Psoas muscle (tissue), 8 donors: Measurements from ENCODE around the gene NT5M. TPM values are rescaled to one million over a fixed set of nuclear protein-coding genes. Genes with fewer than 3 reads are reported as not detected.
A peak's percentile ranks its signal among the peaks of the same experiment; 100 is the strongest.

Experiments
- ATAC-seq, 4 donors: fragments of 200-7000 bp; cut with Tn5 transposase; one replicate each; pipeline ENCODE4 v1.9.1; 2020; ENCODE audit warnings: moderate library complexity in 3 of 4, mild to moderate bottlenecking in 2 of 4
- DNase-seq, 2 donors: peaks; one replicate each; pipeline ENCODE4 v3.0.0-alpha.2; 2020
- H3K27ac ChIP-seq: fragments of 200-600 bp; one replicate; pipeline ENCODE4 v1.8.0; 2022
- H3K27me3 ChIP-seq, 3 donors: fragments of 200-600 bp in 1 of 3; one replicate each; pipeline versions ENCODE4 v1.6.1 to v1.8.0; 2013 to 2022; ENCODE audit warnings: low read length in 2 of 3, mild to moderate bottlenecking in 2 of 3, moderate library complexity in 1 of 3; ENCODE audit not compliant: insufficient read depth in 3 of 3
- H3K36me3 ChIP-seq, 2 donors: fragments of 200-600 bp in 1 of 2; one replicate each; pipeline versions ENCODE4 v1.6.1 to v1.8.0; 2013 to 2022; ENCODE audit warnings: low read depth in 1 of 2, mild to moderate bottlenecking in 1 of 2, moderate library complexity in 1 of 2; ENCODE audit not compliant: insufficient read depth in 1 of 2
- H3K4me1 ChIP-seq: fragments of 200-600 bp; one replicate; pipeline ENCODE4 v1.8.0; 2022
- H3K4me3 ChIP-seq: fragments of 200-600 bp; one replicate; pipeline ENCODE4 v1.8.0; 2022; ENCODE audit warnings: mild to moderate bottlenecking
- H3K9me3 ChIP-seq: fragments of 200-600 bp; one replicate; pipeline ENCODE4 v1.8.0; 2022
- CTCF ChIP-seq: fragments of 200-600 bp; IDR thresholded peaks from one replicate; pipeline ENCODE4 v1.8.0; 2022; ENCODE audit warnings: antibody characterized with exemption
- WGBS, 3 donors: extraction: QIAGEN DNeasy Blood & Tissue Kit; methylation state at CpG; one replicate each; pipeline versions ENCODE4 v1.1.6 to v1.1.7; 2013; 5-methylcytosine and 5-hydroxymethylcytosine counted together
- intact Hi-C, 2 donors: fragments of 100-400 bp; cut with DNase I; formaldehyde crosslinking; loops; one replicate each; pipeline versions ENCODE4 v1.11.0 to v1.14.2; 2022
- polyA plus RNA-seq, 3 donors: library from polyadenylated mRNA; stranded (reverse); fragments of 200-250 nt; gene quantifications; one replicate each; pipeline ENCODE4 v1.2.3, GENCODE V29; 2013
- total RNA-seq, 4 donors: library from RNA; stranded (reverse); fragmentation: NEBNext Ultra II Directional in 2 of 4; extraction: Animal tissue kit (Norgen Biotek cat#: 25700) in 2 of 4; gene quantifications; one replicate each; pipeline versions ENCODE4 v1.2.1 to v1.2.4, GENCODE V29; 2021 to 2023
- donor health status: healthy with polysubstance abuse.
- donor health status: DM: no; HTN: no; CAD: no; lungs with moderate emphysema.
- donor health status: Bipolar disorder and iron deficiency.
- donor health status: healthy.
- donor health status: DM: yes; HTN: yes; CAD: no.
- donor health status: DM: no; HTN: no; CAD: no.
- donor health status: DM: no; HTN: no; CAD: no.
- donor health status: DM: yes; HTN: yes; CAD: no.

Gene NT5M
- total and polyA plus RNA-seq, 7 donors, result 6.0 to 11.5 (median 8.0) TPM

GRCh38 chr17:17387017-17387497 lies 83.9 kb downstream of the NT5M start:
- DNase-seq, result peak in 1 of 2 donors; percentile 39
- ATAC-seq, result no peak
- Histone ChIP-seq H3K4me1 (no peaks in the 10 kb centered on the region), H3K9me3 (no peaks in the 10 kb centered on the region), H3K36me3 (no peaks in the 10 kb centered on the region), H3K27ac (no peak overlapping the region), H3K27me3 (peaks cover 0 to 11% (median 1%) of the 10 kb centered on the region in 3 donors), H3K4me3 (no peak overlapping the region)
- intact Hi-C loops, result no loop called here
- 88 to 92% (median 91%) methylated on average over 7 of the region's 7 CpGs for WGBS, 3 donors
- TF ChIP-seq CTCF, result no peak

- no peaks in the 10 kb centered on the region for H3K4me1 ChIP-seq
- peaks cover 0 to 11% (median 1%) of the 10 kb centered on the region in 3 donors for H3K27me3 ChIP-seq
- H3K27ac ChIP-seq, result no peak overlapping the region
- H3K9me3 ChIP-seq, result no peaks in the 10 kb centered on the region
- intact Hi-C loops, result no loop called here
- DNase-seq (peak in 1 of 2 donors; percentile 58), ATAC-seq (peak in 1 of 4 donors; percentile 24)
- H3K4me3 ChIP-seq, result no peak overlapping the region
- 54 to 68% (median 56%) methylated on average over 15 of the region's 15 CpGs for WGBS, 3 donors
- no peaks in the 10 kb centered on the region for H3K36me3 ChIP-seq
- no peak for TF ChIP-seq CTCF
These were observed 84.6 kb downstream of the NT5M start for GRCh38 chr17:17387498-17388362.

- TF ChIP-seq CTCF, result no peak
- Histone ChIP-seq H3K9me3 (no peaks in the 10 kb centered on the region), H3K27me3 (peaks cover 0 to 11% (median 1%) of the 10 kb centered on the region in 3 donors), H3K36me3 (no peaks in the 10 kb centered on the region), H3K4me1 (no peaks in the 10 kb centered on the region), H3K4me3 (no peak overlapping the region), H3K27ac (no peak overlapping the region)
- peak in 1 of 2 donors; percentile 39 for DNase-seq
- no peak for ATAC-seq
- WGBS, 3 donors, result 61 to 71% (median 64%) methylated on average over 17 of the region's 17 CpGs
- intact Hi-C loops, result no loop called here
These were observed 85.7 kb downstream of the NT5M start for GRCh38 chr17:17388657-17389496.

GRCh38 chr17:17391668-17392370 lies 88.6 kb downstream of the NT5M start:
- DNase-seq, result peak in 1 of 2 donors; percentile 26
- Histone ChIP-seq H3K9me3 (peaks cover 3% of the 10 kb centered on the region), H3K4me3 (no peak overlapping the region), H3K36me3 (no peaks in the 10 kb centered on the region), H3K4me1 (no peaks in the 10 kb centered on the region), H3K27ac (no peak overlapping the region), H3K27me3 (peaks cover 0 to 11% (median 1%) of the 10 kb centered on the region in 3 donors)
- intact Hi-C loops, result no loop called here
- 89 to 94% (median 92%) methylated on average over 23 of the region's 23 CpGs for WGBS, 3 donors
- no peak for ATAC-seq
- TF ChIP-seq CTCF, result no peak
